ENCODE data around the gene DTNA.
"Not testable (repeated sequence)": the region's sequence is repeated elsewhere in the genome, so short reads cannot be mapped to it uniquely, and the experiment has no call there.

DTNA gene

GRCh38 chr18:34901299-34901698 lies 191.2 kb downstream of the DTNA start:
- DNase-seq (ENCODE audit: low read depth): no peak
- no peak for TF ChIP-seq CTCF (IDR thresholded peaks at IDR 0.05; ENCODE audit: low read depth, low read length, missing control alignments)

GRCh38 chr18:34904994-34905393 lies 194.9 kb downstream of the DTNA start:
- in situ Hi-C loops (cut with HindIII; ENCODE audit: low sequenced_read_pairs): no loop called here
- no peak for DNase-seq (ENCODE audit: low read depth)
- no peak for TF ChIP-seq CTCF (IDR thresholded peaks at IDR 0.05; ENCODE audit: low read depth, low read length, missing control alignments)
- H3K4me3 ChIP-seq (ENCODE audit: low read depth, low read length): no peak overlapping the region

More at GRCh38 chr18:34901299-34901698, 191.2 kb downstream of the DTNA start:
- no peak overlapping the region for H3K4me3 ChIP-seq (ENCODE audit: low read depth, low read length)
- in situ Hi-C loops (cut with HindIII; ENCODE audit: low sequenced_read_pairs): no loop called here

- H3K4me3 ChIP-seq (ENCODE audit: low read depth, low read length); DNase-seq (ENCODE audit: low read depth); in situ Hi-C loops (cut with HindIII; ENCODE audit: low sequenced_read_pairs): not testable (repeated sequence)
These were observed 196.9 kb downstream of the DTNA start for GRCh38 chr18:34906985-34907384.

GRCh38 chr18:34909637-34910364 lies 199.7 kb downstream of the DTNA start:
- in situ Hi-C loops (cut with HindIII; ENCODE audit: low sequenced_read_pairs): no loop called here
- peak; percentile 11 for DNase-seq (ENCODE audit: low read depth)
- TF ChIP-seq CTCF (IDR thresholded peaks at IDR 0.05; ENCODE audit: low read depth, low read length, missing control alignments): no peak
- H3K4me3 ChIP-seq (ENCODE audit: low read depth, low read length): no peak overlapping the region

GRCh38 chr18:34911081-34911480 lies 201.0 kb downstream of the DTNA start:
- H3K4me3 ChIP-seq (ENCODE audit: low read depth, low read length): no peak overlapping the region
- in situ Hi-C loops (cut with HindIII; ENCODE audit: low sequenced_read_pairs): no loop called here
- TF ChIP-seq CTCF (IDR thresholded peaks at IDR 0.05; ENCODE audit: low read depth, low read length, missing control alignments): no peak
- no peak for DNase-seq (ENCODE audit: low read depth)

GRCh38 chr18:34911661-34912384 lies 201.7 kb downstream of the DTNA start:
- peak; percentile 90 for DNase-seq (ENCODE audit: low read depth)
- in situ Hi-C loops (cut with HindIII; ENCODE audit: low sequenced_read_pairs): no loop called here
- TF ChIP-seq CTCF (IDR thresholded peaks at IDR 0.05; ENCODE audit: low read depth, low read length, missing control alignments): peak; percentile 26
- no peak overlapping the region for H3K4me3 ChIP-seq (ENCODE audit: low read depth, low read length)
